Hepatocyte (in vitro differentiated cells): ENCODE data around the gene MAP4K3.

Source experiments
- CTCF ChIP-seq: fragments of 200-600 bp; sonication (generic); IDR thresholded peaks from 2 replicates; pipeline ENCODE4 v1.5.1; 2016; ENCODE audit warnings: antibody characterized with exemption, mild to moderate bottlenecking; ENCODE audit not compliant: poor library complexity
- EZH2phosphoT487 ChIP-seq: fragments of 200-600 bp; sonication (generic); IDR thresholded peaks from one replicate; pipeline ENCODE4 v1.6.1; 2018; ENCODE audit warnings: antibody characterized with exemption, mild to moderate bottlenecking, low read depth, moderate library complexity; ENCODE audit not compliant: unreplicated experiment, severe bottlenecking

- TF ChIP-seq CTCF (no peak), EZH2phosphoT487 (no peak)
Measured at GRCh38 chr2:39483534-39483933, 46.4 kb upstream of the MAP4K3 start.
